HG02981 (cell line): ENCODE measurements around the gene PNN.
"Not testable (repeated sequence)": the region's sequence is repeated elsewhere in the genome, so short reads cannot be mapped to it uniquely, and the experiment has no call there.

Experiments used
- ATAC-seq: cut with Tn5 transposase; IDR thresholded peaks from one replicate; pipeline ENCODE4 v1.9.1; 2021; ENCODE audit warnings: mild to moderate bottlenecking, moderate library complexity; ENCODE audit not compliant: unreplicated experiment

The PNN gene

DNA sequence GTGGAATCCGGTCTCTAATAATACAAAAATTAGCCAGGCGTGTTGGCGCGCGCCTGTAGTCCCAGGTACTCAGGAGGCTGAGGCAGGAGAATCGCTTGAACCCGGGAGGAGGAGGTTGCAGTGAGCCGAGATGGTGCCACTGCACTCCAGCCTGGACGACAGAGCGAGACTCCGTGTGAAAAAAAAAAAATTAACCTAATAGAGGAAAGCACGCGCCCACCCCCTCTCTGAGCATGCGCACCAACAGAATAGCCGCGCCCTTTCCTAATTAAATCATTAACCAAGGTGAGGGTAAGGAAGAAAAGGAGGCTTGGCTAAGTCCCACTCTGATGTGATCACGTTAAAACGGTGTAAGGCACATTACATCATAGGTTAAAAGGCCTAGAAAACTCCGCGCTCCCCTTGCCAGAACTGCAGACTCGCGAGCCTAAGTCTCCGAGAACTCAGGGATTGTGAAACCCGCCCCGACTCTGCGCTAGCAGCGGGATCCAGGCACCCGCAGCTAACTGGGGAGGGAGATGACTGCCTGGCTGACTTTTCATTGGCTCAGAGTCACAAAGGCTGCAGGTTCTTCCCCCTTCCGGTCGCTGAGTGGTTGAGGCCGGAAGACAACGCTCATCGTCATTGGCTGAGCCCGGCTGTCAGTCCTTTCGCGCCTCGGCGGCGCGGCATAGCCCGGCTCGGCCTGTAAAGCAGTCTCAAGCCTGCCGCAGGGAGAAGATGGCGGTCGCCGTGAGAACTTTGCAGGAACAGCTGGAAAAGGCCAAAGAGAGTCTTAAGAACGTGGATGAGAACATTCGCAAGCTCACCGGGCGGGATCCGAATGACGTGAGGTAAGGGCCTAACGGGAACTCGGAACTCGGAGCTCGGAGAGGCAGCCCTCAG, at the start of gene PNN:
Gene PNN (plus strand): TSS at position 695 of the 885 bp plus-strand sequence. CDS start 26 bp downstream, at position 721.
- peak; percentile 91 for ATAC-seq

DNA sequence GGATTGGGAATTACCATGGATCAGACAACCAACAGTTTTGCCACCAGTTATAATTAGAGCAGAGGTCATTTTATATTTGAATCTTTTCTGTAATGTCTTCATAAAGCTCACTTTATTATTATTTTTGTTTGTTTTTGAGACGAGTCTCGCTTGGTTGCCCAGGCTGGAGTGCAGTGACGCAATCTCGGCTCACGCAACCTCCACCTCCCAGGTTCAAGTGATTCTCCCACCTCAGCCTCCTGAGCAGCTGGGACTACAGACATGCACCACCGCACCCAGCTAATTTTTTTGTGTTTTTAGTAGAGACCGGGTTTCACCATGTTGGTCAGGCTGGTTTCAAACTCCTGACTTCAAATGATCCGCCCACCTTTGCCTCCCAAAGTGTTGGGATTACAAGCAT, 37.2 kb upstream of the PNN start:
- ATAC-seq, result not testable (repeated sequence)

GRCh38 chr14:39138440-39138839, 36.6 kb upstream of the PNN start:
- ATAC-seq, result no peak

DNA sequence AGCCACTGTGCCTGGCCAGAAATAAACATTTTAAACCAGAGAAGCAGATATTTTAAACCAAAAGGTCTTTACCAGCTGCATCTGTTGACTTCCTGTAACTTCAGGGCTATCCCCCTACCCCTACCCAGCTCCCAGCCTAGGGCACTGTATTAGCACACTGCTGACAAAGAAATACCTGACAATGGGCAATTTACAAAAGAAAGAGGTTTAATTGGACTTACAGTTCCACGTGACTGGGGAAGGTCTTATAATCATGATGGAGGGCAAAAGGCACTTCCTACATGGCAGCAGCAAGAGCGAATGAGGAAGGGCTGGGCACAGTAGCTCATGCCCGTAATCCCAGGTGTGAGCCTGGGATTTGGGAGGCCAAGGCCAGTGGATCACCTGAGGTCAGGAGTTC, 34.9 kb upstream of the PNN start:
- no peak for ATAC-seq

GRCh38 chr14:39141623-39142022, 33.4 kb upstream of the PNN start:
- not testable (repeated sequence) for ATAC-seq

GRCh38 chr14:39143226-39143625, 31.8 kb upstream of the PNN start:
- ATAC-seq, result not testable (repeated sequence)

GRCh38 chr14:39145266-39145966, 29.6 kb upstream of the PNN start:
- ATAC-seq, result no peak

GRCh38 chr14:39154594-39155189, 20.4 kb upstream of the PNN start:
- ATAC-seq, result no peak

- ATAC-seq, result no peak
These were observed 17.6 kb upstream of the PNN start for GRCh38 chr14:39157491-39157890.

- ATAC-seq, result no peak
These were observed 16.7 kb upstream of the PNN start for GRCh38 chr14:39158222-39158858.

- ATAC-seq, result no peak
These were observed 14.6 kb upstream of the PNN start for GRCh38 chr14:39160494-39160893.

- not testable (repeated sequence) for ATAC-seq
These were observed 7.2 kb upstream of the PNN start for GRCh38 chr14:39167797-39168320.

DNA sequence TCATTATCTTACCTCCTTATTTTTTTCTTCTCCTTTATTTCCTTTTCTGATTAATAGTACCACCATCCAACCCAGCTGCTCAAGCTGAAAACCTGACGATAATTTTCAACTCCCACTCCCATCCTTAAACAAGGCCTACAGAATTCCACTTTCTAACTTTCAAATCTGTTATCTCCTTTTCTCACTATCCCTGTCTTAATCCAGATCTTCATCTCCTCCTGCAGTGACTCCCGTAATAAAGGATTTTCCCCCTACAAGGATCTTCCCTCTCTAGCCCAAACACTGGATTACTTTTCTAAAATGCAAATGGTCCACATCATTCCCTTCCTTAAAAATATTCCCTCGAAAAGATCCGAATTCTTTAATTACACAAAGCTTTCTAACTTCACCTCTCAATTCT, 6.5 kb upstream of the PNN start:
- ATAC-seq, result no peak

- ATAC-seq, result peak; percentile 12
These were observed 5.5 kb upstream of the PNN start for GRCh38 chr14:39169541-39169900.

DNA sequence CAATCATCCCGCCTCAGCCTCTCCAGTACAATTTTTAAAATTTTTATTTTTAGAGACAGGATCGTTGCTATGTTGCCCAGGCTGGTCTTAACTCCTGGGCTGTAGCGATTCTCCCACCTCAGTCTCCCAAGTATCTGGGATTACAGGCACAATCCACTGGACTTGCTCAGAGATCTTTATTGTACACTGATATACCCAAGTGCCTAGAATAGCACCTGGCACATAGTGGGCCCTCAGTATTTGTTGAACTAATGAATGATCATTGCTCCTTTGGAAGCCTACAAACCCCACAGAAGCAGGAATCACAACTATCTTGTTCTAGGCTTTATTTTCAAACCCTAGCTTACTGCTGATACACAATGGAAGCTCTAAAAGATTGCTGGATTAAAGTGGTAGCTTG, 1.9 kb upstream of the PNN start:
- ATAC-seq, result no peak

DNA sequence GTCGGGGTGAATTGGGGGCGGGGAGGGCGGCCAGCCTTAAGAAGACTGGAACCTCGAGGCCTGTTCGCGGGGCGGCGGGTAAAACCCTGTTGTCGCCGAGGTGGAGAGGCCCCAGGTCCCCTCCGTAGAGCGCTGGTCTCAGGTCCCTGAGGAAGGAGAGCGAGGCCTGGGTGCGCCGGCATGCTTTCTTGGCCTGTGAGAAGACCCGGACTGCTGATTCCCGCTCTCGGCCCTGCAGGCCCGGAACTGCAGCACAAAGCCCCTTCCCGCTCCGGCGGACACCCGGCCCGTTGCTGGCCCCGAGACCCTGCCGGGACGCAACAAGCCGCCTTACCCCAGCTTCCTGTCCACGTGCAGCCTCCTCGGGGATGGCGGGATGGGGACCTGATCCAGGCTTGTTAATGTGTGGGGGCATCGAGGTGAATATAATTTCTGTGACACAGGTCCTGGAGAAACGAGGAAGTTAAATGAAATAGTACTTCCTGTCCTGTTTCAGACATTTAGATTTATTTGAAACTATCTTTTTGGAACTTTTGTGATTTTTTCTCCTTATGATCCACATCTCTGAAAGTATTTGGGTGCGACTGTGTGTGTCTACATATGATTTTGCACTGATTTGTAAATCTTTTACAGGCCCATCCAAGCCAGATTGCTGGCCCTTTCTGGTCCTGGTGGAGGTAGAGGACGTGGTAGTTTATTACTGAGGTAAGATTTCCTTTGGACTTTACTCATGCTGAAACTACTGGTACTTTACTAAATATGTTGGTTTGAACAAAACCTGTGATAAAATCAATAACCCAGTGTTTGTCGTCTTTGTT, 600 bp downstream of the PNN start:
- ATAC-seq, result peak; percentile 1

GRCh38 chr14:39176263-39177167, 1.5 kb downstream of the PNN start:
- ATAC-seq, result no peak

- ATAC-seq, result no peak
These were observed 2.1 kb downstream of the PNN start for GRCh38 chr14:39177168-39177545.

- ATAC-seq, result no peak
These were observed 4.0 kb downstream of the PNN start for GRCh38 chr14:39179042-39179441.
